Lower lobe of right lung (tissue), 2 donors: ENCODE results near the gene CD63. TPM values are rescaled to one million over a fixed set of nuclear protein-coding genes. Genes with fewer than 3 reads are reported as not detected.

Experiments
- ATAC-seq, 2 donors: fragments of 200-7000 bp; cut with Tn5 transposase; one replicate each; pipeline ENCODE4 v1.9.1; 2020 to 2022; ENCODE audit warnings: mild to moderate bottlenecking in 2 of 2, moderate library complexity in 2 of 2
- DNase-seq: peaks from one replicate; pipeline ENCODE4 v3.0.0-alpha.2; 2020
- H3K27ac ChIP-seq: fragments of 200-600 bp; one replicate; pipeline ENCODE4 v1.8.0; 2022
- H3K27me3 ChIP-seq: fragments of 200-600 bp; one replicate; pipeline ENCODE4 v1.8.0; 2022; ENCODE audit warnings: low read depth
- H3K36me3 ChIP-seq: fragments of 200-600 bp; one replicate; pipeline ENCODE4 v1.8.0; 2022; ENCODE audit warnings: mild to moderate bottlenecking
- H3K4me1 ChIP-seq: fragments of 200-600 bp; one replicate; pipeline ENCODE4 v1.8.0; 2022
- H3K4me3 ChIP-seq: fragments of 200-600 bp; one replicate; pipeline ENCODE4 v1.8.0; 2022; ENCODE audit warnings: mild to moderate bottlenecking
- H3K9me3 ChIP-seq: fragments of 200-600 bp; one replicate; pipeline ENCODE4 v1.8.0; 2022
- CTCF ChIP-seq: fragments of 200-600 bp; IDR thresholded peaks from one replicate; pipeline ENCODE4 v1.8.0; 2022; ENCODE audit warnings: antibody characterized with exemption, mild to moderate bottlenecking
- intact Hi-C: fragments of 100-400 bp; cut with DNase I; formaldehyde crosslinking; loops from one replicate; pipeline ENCODE4 v1.11.0; 2022
- total RNA-seq: library from RNA; stranded (reverse); fragmentation: NEBNext Ultra II Directional; extraction: Animal tissue kit (Norgen Biotek cat#: 25700); gene quantifications from one replicate; pipeline ENCODE4 v1.2.1, GENCODE V29; 2021
- donor health status: DM: no; HTN: yes; CAD: no; lungs with severe emphysema.

The CD63 gene
- total RNA-seq, 1 donor from 2014 or later: 1,142 TPM

- Histone ChIP-seq H3K4me3 (peak overlapping the region; percentile 66), H3K4me1 (peaks cover 23% of the 10 kb centered on the region), H3K36me3 (no peaks in the 10 kb centered on the region), H3K9me3 (no peaks in the 10 kb centered on the region), H3K27me3 (no peaks in the 10 kb centered on the region), H3K27ac (peak overlapping the region; percentile 82)
- peak; percentile 87 for TF ChIP-seq CTCF
- ATAC-seq (peak; percentile 84 to 91), DNase-seq (peak; percentile 85)
- intact Hi-C loops: no loop called here
Observed at GRCh38 chr12:55738123-55739024, 9.6 kb upstream of the CD63 start.

- DNase-seq (no peak), ATAC-seq (peak; percentile 4)
- H3K4me3 ChIP-seq: peak overlapping the region; percentile 66
- TF ChIP-seq CTCF: no peak
- H3K27ac ChIP-seq: peak overlapping the region; percentile 82
- no peaks in the 10 kb centered on the region for H3K27me3 ChIP-seq
- H3K36me3 ChIP-seq: no peaks in the 10 kb centered on the region
- peaks cover 23% of the 10 kb centered on the region for H3K4me1 ChIP-seq
- intact Hi-C loops: no loop called here
- H3K9me3 ChIP-seq: no peaks in the 10 kb centered on the region
Observed at GRCh38 chr12:55737581-55738122, 8.8 kb upstream of the CD63 start.

GRCh38 chr12:55736780-55737580 lies 8.2 kb upstream of the CD63 start:
- no peaks in the 10 kb centered on the region for H3K9me3 ChIP-seq
- H3K4me1 ChIP-seq: peaks cover 21% of the 10 kb centered on the region
- H3K27ac ChIP-seq: no peak overlapping the region
- H3K27me3 ChIP-seq: no peaks in the 10 kb centered on the region
- intact Hi-C loops: no loop called here
- no peak overlapping the region for H3K4me3 ChIP-seq
- ATAC-seq: peak; percentile 83 to 86
- H3K36me3 ChIP-seq: no peaks in the 10 kb centered on the region
- DNase-seq: peak; percentile 80
- TF ChIP-seq CTCF: peak; percentile 78

- Histone ChIP-seq H3K4me3 (no peak overlapping the region), H3K9me3 (no peaks in the 10 kb centered on the region), H3K27ac (no peak overlapping the region), H3K36me3 (no peaks in the 10 kb centered on the region), H3K27me3 (no peaks in the 10 kb centered on the region), H3K4me1 (peaks cover 27% of the 10 kb centered on the region)
- no peak for ATAC-seq
- no peak for TF ChIP-seq CTCF
- DNase-seq: no peak
- intact Hi-C loops: no loop called here
Observed at GRCh38 chr12:55736076-55736475, 7.3 kb upstream of the CD63 start.

- Histone ChIP-seq H3K27ac (no peak overlapping the region), H3K9me3 (no peaks in the 10 kb centered on the region), H3K27me3 (no peaks in the 10 kb centered on the region), H3K36me3 (no peaks in the 10 kb centered on the region), H3K4me1 (peaks cover 41% of the 10 kb centered on the region), H3K4me3 (no peak overlapping the region)
- intact Hi-C loops: no loop called here
- no peak for TF ChIP-seq CTCF
- DNase-seq (no peak), ATAC-seq (no peak)
Observed at GRCh38 chr12:55734595-55734994, 5.8 kb upstream of the CD63 start.
